WTC11 (cell line): Measurements from ENCODE around the gene ZNF532. TPM values are rescaled to one million over a fixed set of nuclear protein-coding genes. Genes with fewer than 3 reads are reported as not detected.
A peak's percentile ranks its signal among the peaks of the same experiment; 100 is the strongest.

ENCODE experiments used
- ATAC-seq: fragments of 200-7000 bp; cut with Tn5 transposase; 2 replicates; pipeline ENCODE4 v1.10.0; 2021; ENCODE audit warnings: mild to moderate bottlenecking, moderate library complexity
- CTCF ChIA-PET: fragments of 300-600 bp; sonication (Branson Sonifier 250); formaldehyde crosslinking; loops from one replicate; lab custom pipeline; 2021; ENCODE audit warnings: antibody characterized with exemption; lab: Charles Lee
- POLR2A ChIA-PET: fragments of 350-600 bp; sonication (Branson Sonifier 250); formaldehyde crosslinking; loops from one replicate; lab custom pipeline; 2021; ENCODE audit warnings: antibody characterized with exemption; lab: Charles Lee
- DNase-seq: peaks from one replicate; pipeline ENCODE4 v3.0.0; 2021; ENCODE audit warnings: low spot score
- H3K27ac Mint-ChIP-seq: 2 replicates; pipeline ENCODE4 v1.8.0; 2021; ENCODE audit warnings: mixed read lengths
- H3K27me3 Mint-ChIP-seq: 2 replicates; pipeline ENCODE4 v1.8.0; 2021; ENCODE audit warnings: low read depth, mild to moderate bottlenecking, moderate library complexity, mixed read lengths
- H3K36me3 Mint-ChIP-seq: 2 replicates; pipeline ENCODE4 v1.8.0; 2021; ENCODE audit warnings: mixed read lengths
- H3K4me1 Mint-ChIP-seq: 2 replicates; pipeline ENCODE4 v1.8.0; 2022; ENCODE audit warnings: mixed read lengths
- H3K4me3 Mint-ChIP-seq: 2 replicates; pipeline ENCODE4 v1.8.0; 2021; ENCODE audit warnings: mild to moderate bottlenecking, moderate library complexity, mixed read lengths
- H3K9me3 Mint-ChIP-seq: 2 replicates; pipeline ENCODE4 v1.8.0; 2021; ENCODE audit warnings: mixed read lengths
- ATF1 ChIP-seq: sonication (generic); formaldehyde crosslinking; IDR thresholded peaks from 2 replicates; pipeline ENCODE4 v1.8.1; 2023; ENCODE audit warnings: mild to moderate bottlenecking, moderate library complexity, missing genetic modification reagents
- CREM ChIP-seq: sonication (generic); formaldehyde crosslinking; IDR thresholded peaks from 2 replicates; pipeline ENCODE4 v1.8.1; 2022; ENCODE audit warnings: mild to moderate bottlenecking, missing genetic modification reagents, moderate library complexity
- ESRRA ChIP-seq: sonication (generic); formaldehyde crosslinking; IDR thresholded peaks from 2 replicates; pipeline ENCODE4 v1.8.1; 2022; ENCODE audit warnings: mild to moderate bottlenecking, missing genetic modification reagents, borderline replicate concordance
- FOXK1 ChIP-seq: sonication (generic); formaldehyde crosslinking; IDR thresholded peaks from 2 replicates; pipeline ENCODE4 v1.8.0; 2022; ENCODE audit warnings: mild to moderate bottlenecking, moderate library complexity, missing genetic modification reagents
- GABPB1 ChIP-seq: sonication (generic); formaldehyde crosslinking; IDR thresholded peaks from 2 replicates; pipeline ENCODE4 v1.8.1; 2023; ENCODE audit warnings: mild to moderate bottlenecking, missing genetic modification reagents
- GRHL2 ChIP-seq: fragments of 250-450 bp; sonication (Bioruptor Pico); IDR thresholded peaks from 2 replicates; pipeline ENCODE4 v1.8.0; 2022; ENCODE audit warnings: mild to moderate bottlenecking, moderate library complexity; ENCODE audit not compliant: insufficient replicate concordance, severe bottlenecking
- GTF2I ChIP-seq: fragments of 250-450 bp; sonication (Bioruptor Pico); conservative IDR thresholded peaks from 2 replicates; pipeline ENCODE4 v1.4.0; 2021; ENCODE audit warnings: mild to moderate bottlenecking
- IRF2 ChIP-seq: sonication (generic); formaldehyde crosslinking; IDR thresholded peaks from 2 replicates; pipeline ENCODE4 v1.8.0; 2022; ENCODE audit warnings: low read depth, missing genetic modification reagents, borderline replicate concordance
- MXD4 ChIP-seq: fragments of 250-450 bp; sonication (Bioruptor Pico); IDR thresholded peaks from 2 replicates; pipeline ENCODE4 v1.8.0; 2021; ENCODE audit warnings: mild to moderate bottlenecking, moderate library complexity, borderline replicate concordance
- MYBL2 ChIP-seq: sonication (generic); formaldehyde crosslinking; IDR thresholded peaks from 2 replicates; pipeline ENCODE4 v1.8.1; 2023; ENCODE audit warnings: mild to moderate bottlenecking, moderate library complexity, missing genetic modification reagents
- NFE2L1 ChIP-seq: sonication (generic); formaldehyde crosslinking; IDR thresholded peaks from 2 replicates; pipeline ENCODE4 v1.8.1; 2023; ENCODE audit warnings: missing genetic modification reagents
- PREB ChIP-seq: sonication (generic); formaldehyde crosslinking; IDR thresholded peaks from 2 replicates; pipeline ENCODE4 v1.8.1; 2022; ENCODE audit warnings: mild to moderate bottlenecking, missing genetic modification reagents, moderate library complexity, borderline replicate concordance
- PRRX2 ChIP-seq: fragments of 250-450 bp; sonication (Bioruptor Pico); IDR thresholded peaks from 2 replicates; pipeline ENCODE4 v1.8.0; 2021; ENCODE audit warnings: mild to moderate bottlenecking
- RELA ChIP-seq: sonication (generic); formaldehyde crosslinking; IDR thresholded peaks from 2 replicates; pipeline ENCODE4 v1.8.1; 2022; ENCODE audit warnings: missing genetic modification reagents, mild to moderate bottlenecking, borderline replicate concordance
- SMAD4 ChIP-seq: sonication (generic); formaldehyde crosslinking; IDR thresholded peaks from 2 replicates; pipeline ENCODE4 v1.8.0; 2022; ENCODE audit warnings: mild to moderate bottlenecking, missing genetic modification reagents
- TCF7 ChIP-seq: sonication (generic); formaldehyde crosslinking; IDR thresholded peaks from 2 replicates; pipeline ENCODE4 v1.8.0; 2022; ENCODE audit warnings: mild to moderate bottlenecking, low read depth, missing genetic modification reagents, moderate library complexity
- TEAD4 ChIP-seq: sonication (generic); formaldehyde crosslinking; IDR thresholded peaks from 2 replicates; pipeline ENCODE4 v1.8.0; 2022; ENCODE audit warnings: mild to moderate bottlenecking, missing genetic modification reagents
- ZNF219 ChIP-seq: sonication (generic); formaldehyde crosslinking; IDR thresholded peaks from 2 replicates; pipeline ENCODE4 v1.8.0; 2023; ENCODE audit warnings: missing genetic modification reagents, mild to moderate bottlenecking, borderline replicate concordance
- ZNF317 ChIP-seq: sonication (generic); formaldehyde crosslinking; IDR thresholded peaks from 2 replicates; pipeline ENCODE4 v1.8.1; 2023; ENCODE audit warnings: low read depth, mild to moderate bottlenecking, moderate library complexity, missing genetic modification reagents, borderline replicate concordance
- ZNF423 ChIP-seq: fragments of 250-450 bp; sonication (Bioruptor Pico); IDR thresholded peaks from 2 replicates; pipeline ENCODE4 v2.1.2; 2022; ENCODE audit warnings: mild to moderate bottlenecking, moderate library complexity
- ZNF671 ChIP-seq: fragments of 250-450 bp; sonication (Bioruptor Pico); IDR thresholded peaks from 2 replicates; pipeline ENCODE4 v1.8.0; 2021; ENCODE audit warnings: mild to moderate bottlenecking
- total RNA-seq: library from RNA; stranded (reverse); gene quantifications from 3 replicates; pipeline ENCODE4 v1.2.3, GENCODE V29; 2021
- TF ChIP-seq, protein P1 (sequence below): sonication (generic); formaldehyde crosslinking; IDR thresholded peaks from 2 replicates; pipeline ENCODE4 v1.8.0; 2023; ENCODE audit warnings: mild to moderate bottlenecking, missing genetic modification reagents
- TF ChIP-seq, protein P2 (sequence below): sonication (generic); formaldehyde crosslinking; IDR thresholded peaks from 2 replicates; pipeline ENCODE4 v1.8.0; 2022; ENCODE audit warnings: mild to moderate bottlenecking, missing genetic modification reagents
- TF ChIP-seq, protein P3 (sequence below): sonication (generic); formaldehyde crosslinking; IDR thresholded peaks from 2 replicates; pipeline ENCODE4 v1.8.1; 2022; ENCODE audit warnings: mild to moderate bottlenecking, moderate library complexity, missing genetic modification reagents

Gene ZNF532
- total RNA-seq, 1 experiment from 2014 or later = 171 TPM

DNA sequence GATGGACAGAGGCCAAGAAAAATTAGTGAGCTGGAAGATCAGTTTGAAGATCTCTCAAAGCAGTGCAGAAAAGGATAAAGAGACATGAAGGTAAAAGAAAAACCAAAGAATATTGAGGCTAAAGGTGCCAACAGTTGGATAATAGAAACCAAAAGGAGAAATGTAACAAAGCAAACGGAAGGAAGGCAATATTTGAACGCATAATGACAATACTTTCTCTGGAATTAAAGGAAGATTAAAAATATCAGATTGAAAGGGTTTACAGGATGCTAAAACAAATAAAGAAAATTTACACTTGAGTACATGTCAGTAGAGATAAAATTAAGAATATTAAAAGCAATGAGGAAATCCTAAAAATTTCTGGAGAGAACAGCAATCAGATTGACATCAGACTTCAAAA, 149.1 kb downstream of the ZNF532 start (continued):
- TF ChIP-seq, protein P1, sequence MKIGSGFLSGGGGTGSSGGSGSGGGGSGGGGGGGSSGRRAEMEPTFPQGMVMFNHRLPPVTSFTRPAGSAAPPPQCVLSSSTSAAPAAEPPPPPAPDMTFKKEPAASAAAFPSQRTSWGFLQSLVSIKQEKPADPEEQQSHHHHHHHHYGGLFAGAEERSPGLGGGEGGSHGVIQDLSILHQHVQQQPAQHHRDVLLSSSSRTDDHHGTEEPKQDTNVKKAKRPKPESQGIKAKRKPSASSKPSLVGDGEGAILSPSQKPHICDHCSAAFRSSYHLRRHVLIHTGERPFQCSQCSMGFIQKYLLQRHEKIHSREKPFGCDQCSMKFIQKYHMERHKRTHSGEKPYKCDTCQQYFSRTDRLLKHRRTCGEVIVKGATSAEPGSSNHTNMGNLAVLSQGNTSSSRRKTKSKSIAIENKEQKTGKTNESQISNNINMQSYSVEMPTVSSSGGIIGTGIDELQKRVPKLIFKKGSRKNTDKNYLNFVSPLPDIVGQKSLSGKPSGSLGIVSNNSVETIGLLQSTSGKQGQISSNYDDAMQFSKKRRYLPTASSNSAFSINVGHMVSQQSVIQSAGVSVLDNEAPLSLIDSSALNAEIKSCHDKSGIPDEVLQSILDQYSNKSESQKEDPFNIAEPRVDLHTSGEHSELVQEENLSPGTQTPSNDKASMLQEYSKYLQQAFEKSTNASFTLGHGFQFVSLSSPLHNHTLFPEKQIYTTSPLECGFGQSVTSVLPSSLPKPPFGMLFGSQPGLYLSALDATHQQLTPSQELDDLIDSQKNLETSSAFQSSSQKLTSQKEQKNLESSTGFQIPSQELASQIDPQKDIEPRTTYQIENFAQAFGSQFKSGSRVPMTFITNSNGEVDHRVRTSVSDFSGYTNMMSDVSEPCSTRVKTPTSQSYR (CRISPR knock-in tag) = no peak
- TF ChIP-seq ATF1 (CRISPR knock-in tag) (no peak), GTF2I (CRISPR knock-in tag) (no peak), ZNF219 (CRISPR knock-in tag) (no peak)
- TF ChIP-seq, protein P2, sequence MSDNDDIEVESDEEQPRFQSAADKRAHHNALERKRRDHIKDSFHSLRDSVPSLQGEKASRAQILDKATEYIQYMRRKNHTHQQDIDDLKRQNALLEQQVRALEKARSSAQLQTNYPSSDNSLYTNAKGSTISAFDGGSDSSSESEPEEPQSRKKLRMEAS (CRISPR knock-in tag) = no peak
- TF ChIP-seq, all 79 proteins: peak for 0

DNA sequence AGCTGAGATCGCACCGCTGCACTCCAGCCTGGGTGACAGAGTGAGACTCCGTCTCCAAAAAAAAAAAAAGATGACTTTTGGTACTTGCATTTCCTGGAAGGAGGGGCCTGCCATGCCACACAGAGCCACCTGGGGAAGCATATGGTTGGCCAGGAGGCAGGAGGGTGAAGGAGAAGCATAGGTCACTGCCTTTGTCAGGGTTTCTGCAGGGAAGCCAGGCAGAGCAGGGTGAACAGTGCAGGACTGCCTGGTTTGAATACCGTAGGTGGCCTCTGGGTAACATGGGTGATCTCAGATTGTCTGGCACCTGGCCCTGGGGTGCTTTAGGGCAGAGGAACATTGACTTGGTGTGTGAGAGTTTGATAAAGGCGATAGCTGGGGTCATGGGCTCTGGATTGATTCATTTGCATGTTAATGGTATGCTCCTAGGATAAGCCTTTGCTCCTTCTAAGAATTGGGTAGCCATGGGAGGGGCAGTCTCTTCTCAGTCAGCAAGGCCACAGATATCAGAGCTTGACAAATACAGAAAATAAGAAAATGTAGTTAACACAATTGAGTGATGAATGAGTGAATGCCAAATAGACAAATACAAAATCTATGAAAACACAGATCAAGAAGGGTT, 151.0 kb downstream of the ZNF532 start:
- no peaks in the 10 kb centered on the region; the same call in 1 of the 2 replicates for H3K27me3 Mint-ChIP-seq
- ChIA-PET POLR2A (no interaction called here), CTCF (no interaction called here)
- H3K36me3 Mint-ChIP-seq = peaks cover 24% of the 10 kb centered on the region
- H3K4me3 Mint-ChIP-seq = no peak overlapping the region
- DNase-seq (no peak), ATAC-seq (peak; percentile 89)
- no peak for TF ChIP-seq NFE2L1 (CRISPR knock-in tag)
- no peak for TF ChIP-seq IRF2 (CRISPR knock-in tag)
- no peak for TF ChIP-seq ZNF671 (CRISPR knock-in tag)
- TF ChIP-seq MYBL2 = no peak
- TF ChIP-seq FOXK1 (CRISPR knock-in tag) = no peak
- no peak for TF ChIP-seq SMAD4
- TF ChIP-seq GABPB1 (CRISPR knock-in tag) = no peak
- TF ChIP-seq GRHL2 = no peak
- TF ChIP-seq RELA (CRISPR knock-in tag) = no peak
- no peak for TF ChIP-seq CREM (CRISPR knock-in tag)
- TF ChIP-seq TEAD4 = no peak
- TF ChIP-seq ZNF423 (CRISPR knock-in tag) = no peak
- no peak for TF ChIP-seq ZNF317 (CRISPR knock-in tag)
- no peak for TF ChIP-seq GTF2I (CRISPR knock-in tag)
- peaks cover 29% of the 10 kb centered on the region for H3K9me3 Mint-ChIP-seq
- peaks cover 6% of the 10 kb centered on the region for H3K4me1 Mint-ChIP-seq
- no peak overlapping the region for H3K27ac Mint-ChIP-seq

DNA sequence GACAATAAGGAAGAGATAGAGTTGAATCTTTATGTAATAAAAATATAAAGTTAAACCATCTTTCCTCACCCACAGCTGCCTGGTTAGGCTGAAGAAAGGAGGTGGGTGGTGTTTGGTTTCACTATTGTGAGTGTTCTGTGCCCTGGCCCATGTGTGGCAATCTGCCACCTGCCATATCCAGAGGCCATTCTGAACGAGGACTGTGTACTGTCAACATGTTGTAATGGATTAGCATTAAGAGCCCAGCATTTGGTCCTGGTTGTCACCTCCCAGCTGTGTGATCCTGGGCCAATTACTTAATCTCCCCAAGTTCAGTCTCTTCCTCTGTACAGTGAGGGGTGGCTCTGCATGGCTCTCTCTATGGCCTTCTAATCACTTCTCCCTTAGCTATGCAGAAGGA, 156.8 kb downstream of the ZNF532 start:
- Mint-ChIP-seq H3K36me3 (peaks cover 22% of the 10 kb centered on the region), H3K27me3 (no peaks in the 10 kb centered on the region; the same call in 1 of the 2 replicates), H3K4me3 (no peak overlapping the region), H3K27ac (no peak overlapping the region), H3K4me1 (no peaks in the 10 kb centered on the region), H3K9me3 (peaks cover 35% of the 10 kb centered on the region)
- ATAC-seq = no peak
- no peak for DNase-seq
- TF ChIP-seq GTF2I (CRISPR knock-in tag) = no peak
- TF ChIP-seq ESRRA (CRISPR knock-in tag) = no peak
- no peak for TF ChIP-seq ZNF671 (CRISPR knock-in tag)
- no peak for TF ChIP-seq PRRX2
- no peak for TF ChIP-seq TCF7 (CRISPR knock-in tag)
- TF ChIP-seq FOXK1 (CRISPR knock-in tag) = no peak
- no peak for TF ChIP-seq PREB (CRISPR knock-in tag)
- TF ChIP-seq MXD4 (CRISPR knock-in tag) = no peak
- TF ChIP-seq, protein P3, sequence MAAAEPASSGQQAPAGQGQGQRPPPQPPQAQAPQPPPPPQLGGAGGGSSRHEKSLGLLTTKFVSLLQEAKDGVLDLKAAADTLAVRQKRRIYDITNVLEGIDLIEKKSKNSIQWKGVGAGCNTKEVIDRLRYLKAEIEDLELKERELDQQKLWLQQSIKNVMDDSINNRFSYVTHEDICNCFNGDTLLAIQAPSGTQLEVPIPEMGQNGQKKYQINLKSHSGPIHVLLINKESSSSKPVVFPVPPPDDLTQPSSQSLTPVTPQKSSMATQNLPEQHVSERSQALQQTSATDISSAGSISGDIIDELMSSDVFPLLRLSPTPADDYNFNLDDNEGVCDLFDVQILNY = no peak
- POLR2A ChIA-PET = no interaction called here
- CTCF ChIA-PET = interaction anchor here (2.1 kb wide), 1 partner anchor 253 kb away, joined by 6 read pairs; no protein-coding TSS in a partner anchor
